LNCAP (cell line): ENCODE data around the gene NNT.

Experiments
- TF ChIP-seq, protein P1 (sequence below): fragments of 450-650 bp; IDR thresholded peaks from 2 replicates; pipeline ENCODE4 v1.5.1; 2017; ENCODE audit warnings: mild to moderate bottlenecking

NNT gene

DNA sequence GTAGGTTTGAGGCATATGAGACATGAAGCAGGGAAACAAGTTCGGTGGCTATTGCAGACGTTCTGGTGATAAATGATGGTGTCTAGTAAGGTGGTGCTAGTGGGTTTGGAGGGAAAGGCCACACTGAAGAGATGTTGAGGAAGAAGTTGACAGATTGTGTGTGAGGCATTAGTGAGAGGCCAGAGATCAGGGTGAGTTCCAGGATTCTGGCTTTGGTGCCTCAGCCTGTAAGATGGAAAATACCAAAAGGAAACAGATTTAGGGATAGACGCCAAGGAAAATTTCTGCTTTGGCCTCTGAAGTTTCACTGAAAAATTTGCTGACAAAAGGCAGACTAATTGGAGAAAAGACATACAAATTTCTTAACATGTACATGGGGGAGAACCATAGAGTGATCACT, 39.7 kb upstream of the NNT start:
- TF ChIP-seq, protein P1, sequence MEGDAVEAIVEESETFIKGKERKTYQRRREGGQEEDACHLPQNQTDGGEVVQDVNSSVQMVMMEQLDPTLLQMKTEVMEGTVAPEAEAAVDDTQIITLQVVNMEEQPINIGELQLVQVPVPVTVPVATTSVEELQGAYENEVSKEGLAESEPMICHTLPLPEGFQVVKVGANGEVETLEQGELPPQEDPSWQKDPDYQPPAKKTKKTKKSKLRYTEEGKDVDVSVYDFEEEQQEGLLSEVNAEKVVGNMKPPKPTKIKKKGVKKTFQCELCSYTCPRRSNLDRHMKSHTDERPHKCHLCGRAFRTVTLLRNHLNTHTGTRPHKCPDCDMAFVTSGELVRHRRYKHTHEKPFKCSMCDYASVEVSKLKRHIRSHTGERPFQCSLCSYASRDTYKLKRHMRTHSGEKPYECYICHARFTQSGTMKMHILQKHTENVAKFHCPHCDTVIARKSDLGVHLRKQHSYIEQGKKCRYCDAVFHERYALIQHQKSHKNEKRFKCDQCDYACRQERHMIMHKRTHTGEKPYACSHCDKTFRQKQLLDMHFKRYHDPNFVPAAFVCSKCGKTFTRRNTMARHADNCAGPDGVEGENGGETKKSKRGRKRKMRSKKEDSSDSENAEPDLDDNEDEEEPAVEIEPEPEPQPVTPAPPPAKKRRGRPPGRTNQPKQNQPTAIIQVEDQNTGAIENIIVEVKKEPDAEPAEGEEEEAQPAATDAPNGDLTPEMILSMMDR: no peak

DNA sequence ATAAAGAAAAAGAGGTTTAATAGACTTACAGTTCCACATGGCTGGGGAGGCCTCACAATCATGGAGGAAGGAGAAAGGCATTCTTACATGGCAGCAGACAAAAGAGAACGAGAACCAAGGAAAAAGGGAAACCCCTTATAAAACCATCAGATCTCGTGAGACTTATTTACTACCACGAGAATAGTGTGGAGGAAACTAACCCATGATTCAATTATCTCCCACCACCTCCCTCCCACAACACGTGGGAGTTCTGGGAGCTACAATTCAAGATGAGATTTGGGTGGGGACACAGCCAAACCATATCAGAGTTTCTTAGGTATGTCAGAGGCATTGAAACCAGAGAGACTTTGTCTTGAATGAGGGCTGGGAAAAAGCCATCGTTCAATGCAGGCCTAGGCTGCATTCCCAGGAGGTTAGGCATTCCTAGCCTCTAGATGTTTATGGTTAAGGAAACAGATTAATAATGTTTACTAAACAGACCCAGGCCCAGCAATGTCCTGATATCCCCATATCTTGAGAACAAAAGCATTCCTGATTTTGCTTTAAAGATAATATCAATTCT, 38.6 kb upstream of the NNT start:
- TF ChIP-seq, protein P1: no peak

GRCh38 chr5:43565043-43565442, 37.9 kb upstream of the NNT start:
- TF ChIP-seq, protein P1: no peak

GRCh38 chr5:43567967-43568366, 35.0 kb upstream of the NNT start:
- TF ChIP-seq, protein P1: no peak

DNA sequence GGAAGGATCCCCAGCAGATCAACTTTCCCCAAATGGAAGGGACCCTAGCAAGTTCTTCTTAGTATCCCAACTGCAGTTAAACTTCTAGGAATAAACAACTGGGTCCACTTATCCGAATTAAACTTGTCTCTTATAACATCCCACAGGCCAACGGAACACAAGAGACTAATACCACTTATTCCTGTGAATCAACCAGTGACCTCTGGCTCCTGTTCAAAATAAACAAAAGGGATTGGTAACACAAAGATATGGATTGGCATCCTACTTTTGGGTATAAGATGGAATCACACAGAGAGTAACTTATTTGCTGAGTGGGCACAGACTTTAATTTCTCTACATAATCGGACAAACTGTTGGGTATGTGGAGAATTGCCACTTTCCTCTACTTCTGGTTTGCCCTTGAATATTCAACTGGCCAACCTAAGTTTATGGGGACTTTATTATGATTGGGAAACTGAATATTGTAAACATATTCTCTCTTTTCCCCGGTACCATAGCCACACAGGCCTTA, 33.7 kb upstream of the NNT start:
- TF ChIP-seq, protein P1: no peak

DNA sequence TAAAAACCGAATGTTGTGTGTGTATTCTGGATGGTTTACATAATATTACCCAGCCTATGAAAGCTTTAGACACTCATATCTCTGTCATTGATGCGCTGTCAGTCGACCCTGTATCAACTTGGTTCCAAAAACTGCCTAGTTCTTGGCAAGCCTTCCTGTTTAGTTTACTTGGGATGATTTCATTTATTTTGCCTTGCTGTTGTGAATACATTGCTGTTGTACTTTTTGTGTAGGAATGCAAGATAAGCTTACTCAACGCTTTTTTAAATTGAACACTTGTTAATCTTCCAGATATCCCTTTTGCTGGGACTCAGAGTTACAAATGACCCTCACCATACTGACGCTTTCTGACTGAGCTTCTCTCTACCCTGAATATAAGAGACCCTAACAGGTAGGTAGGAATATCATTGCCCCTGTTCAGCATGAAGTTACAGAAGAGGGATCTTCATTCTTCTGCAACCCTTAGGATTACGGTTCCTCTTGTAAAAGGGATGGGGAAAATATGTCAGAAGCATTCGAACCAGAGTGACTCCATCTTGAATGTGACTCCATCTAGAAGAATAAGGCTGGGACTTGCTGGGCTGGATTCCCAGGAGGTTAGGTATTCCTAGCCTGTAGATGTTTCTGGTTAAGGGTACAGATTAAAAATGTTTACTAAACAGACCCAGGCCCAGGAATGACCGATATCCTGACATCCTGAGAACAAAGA, 32.4 kb upstream of the NNT start:
- TF ChIP-seq, protein P1: no peak

DNA sequence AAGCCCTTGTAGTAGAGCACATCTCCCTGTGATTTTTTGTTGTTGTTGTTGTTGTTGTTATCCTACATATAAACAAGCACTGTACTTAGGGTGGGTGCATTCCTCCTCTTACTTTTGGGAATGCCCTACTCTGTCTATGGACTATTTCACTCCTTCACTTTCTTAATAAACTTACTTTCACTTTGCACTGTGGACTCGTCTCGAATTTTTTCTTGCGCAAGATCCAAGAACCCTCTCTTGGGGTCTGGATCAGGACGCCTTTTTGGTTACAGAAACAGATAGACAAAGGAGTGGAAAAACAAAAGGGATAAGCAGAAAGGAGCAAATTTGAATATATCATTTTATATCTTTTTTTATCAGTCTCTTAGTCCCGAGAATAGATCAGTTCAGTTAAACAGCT, 31.7 kb upstream of the NNT start:
- TF ChIP-seq, protein P1: no peak
